Endothelial cell of umbilical vein (primary cell): ENCODE measurements around the gene DYNC1H1. TPM values are rescaled to one million over a fixed set of nuclear protein-coding genes. Genes with fewer than 3 reads are reported as not detected.

Experiments
- BruUV-seq: library from RNA; stranded (reverse); fragments of 400-500 nt; replicated peaks from 2 replicates; lab custom pipeline; 2021; lab: Mats Ljungman, UMichigan
- CTCF ChIA-PET: fragments of 300-600, 350-600 bp; sonication (Branson Sonifier 250); formaldehyde crosslinking; loops from one replicate; lab custom pipeline; 2021; ENCODE audit warnings: antibody characterized with exemption, inconsistent platforms; lab: Charles Lee
- POLR2A ChIA-PET: fragments of 300-600, 350-600 bp; sonication (Branson Sonifier 250); formaldehyde crosslinking; loops from one replicate; lab custom pipeline; 2021; ENCODE audit warnings: antibody characterized with exemption, inconsistent platforms; lab: Charles Lee
- DNase-seq: peaks from one replicate; pipeline ENCODE4 v3.0.0-alpha.2; 2011; ENCODE audit warnings: low read depth, low spot score
- FAIRE-seq: peaks from 2 replicates; lab custom pipeline; 2011; peaks lifted over from hg19 to GRCh38; lab: Jason Lieb, UNC
- H2AFZ ChIP-seq: 2 replicates; pipeline ENCODE4 v1.6.0; 2012; ENCODE audit warnings: low read depth, low read length, control low read depth, inconsistent platforms
- H3K27ac ChIP-seq: 2 replicates; pipeline ENCODE4 v1.5.1; 2011; ENCODE audit warnings: low read depth, mild to moderate bottlenecking, control low read depth, low read length, moderate library complexity; ENCODE audit not compliant: insufficient read depth
- H3K27me3 ChIP-seq, 2 experiments: 2 replicates each; pipeline versions ENCODE4 v1.6.0 to v1.6.1; 2011; ENCODE audit warnings: low read length in 2 of 2, mixed read lengths in 1 of 2; ENCODE audit not compliant: control insufficient read depth in 2 of 2, insufficient read depth in 2 of 2
- H3K36me3 ChIP-seq, 2 experiments: 2 replicates in 1 of 2; 3 replicates in 1 of 2; pipeline ENCODE4 v1.5.1; 2011; ENCODE audit warnings: low read length in 2 of 2, mild to moderate bottlenecking in 1 of 2, moderate library complexity in 1 of 2; ENCODE audit not compliant: control insufficient read depth in 2 of 2, insufficient read depth in 2 of 2; ENCODE audit errors: extremely low read depth in 1 of 2
- H3K4me1 ChIP-seq: 3 replicates; pipeline ENCODE4 v1.5.1; 2011; ENCODE audit warnings: mild to moderate bottlenecking, low read length; ENCODE audit not compliant: control insufficient read depth, insufficient read depth; ENCODE audit errors: extremely low read depth
- H3K4me2 ChIP-seq: 2 replicates; pipeline ENCODE4 v1.6.1; 2011; ENCODE audit warnings: low read length, control low read depth, mixed read lengths; ENCODE audit not compliant: insufficient read depth
- H3K4me3 ChIP-seq, 3 experiments: fragments of 200-600 bp in 1 of 3; sonication (generic), shearing (Covaris generic) in 1 of 3; replicated peaks in 1 of 3; 2 replicates each; pipeline ENCODE4 v1.5.1; 2011 to 2016; ENCODE audit warnings: control low read depth in 3 of 3, low read length in 3 of 3, mild to moderate bottlenecking in 2 of 3, inconsistent platforms in 1 of 3, low read depth in 1 of 3, moderate library complexity in 1 of 3; ENCODE audit not compliant: insufficient read depth in 1 of 3
- H3K79me2 ChIP-seq: 2 replicates; pipeline ENCODE4 v1.6.0; 2012; ENCODE audit warnings: low read length, inconsistent platforms; ENCODE audit not compliant: control insufficient read depth, insufficient read depth
- H3K9ac ChIP-seq: replicated peaks from 2 replicates; pipeline ENCODE3; 2011; ENCODE audit warnings: low read length, control low read depth; ENCODE audit not compliant: insufficient read depth; ENCODE audit errors: extremely low read depth
- H3K9me1 ChIP-seq: replicated peaks from 3 replicates; pipeline ENCODE4 v1.6.0; 2011; ENCODE audit warnings: mild to moderate bottlenecking, low read length; ENCODE audit not compliant: control insufficient read depth, insufficient read depth; ENCODE audit errors: extremely low read depth
- H3K9me3 ChIP-seq: replicated peaks from 2 replicates; pipeline ENCODE4 v1.5.1; 2012; ENCODE audit warnings: low read length, inconsistent platforms; ENCODE audit not compliant: control insufficient read depth, insufficient read depth
- H4K20me1 ChIP-seq: replicated peaks from 2 replicates; pipeline ENCODE3; 2011; ENCODE audit warnings: mild to moderate bottlenecking, low read length; ENCODE audit not compliant: control insufficient read depth, insufficient read depth; ENCODE audit errors: extremely low read depth
- FOS ChIP-seq: IDR thresholded peaks from 2 replicates; pipeline ENCODE4 v1.6.1; 2011; ENCODE audit warnings: mild to moderate bottlenecking, low read length, moderate library complexity, borderline replicate concordance; ENCODE audit not compliant: insufficient read depth
- GATA2 ChIP-seq: IDR thresholded peaks from 2 replicates; pipeline ENCODE4 v1.7.0; 2011; ENCODE audit warnings: low read depth, mild to moderate bottlenecking, moderate library complexity, mixed read lengths, low read length; ENCODE audit not compliant: insufficient read length, insufficient read depth
- JUN ChIP-seq: IDR thresholded peaks from 2 replicates; pipeline ENCODE4 v1.6.1; 2011; ENCODE audit warnings: borderline replicate concordance, low read depth; ENCODE audit not compliant: insufficient read length, insufficient read depth
- MAX ChIP-seq: IDR thresholded peaks from 2 replicates; pipeline ENCODE4 v1.6.1; 2011; ENCODE audit not compliant: insufficient read depth, insufficient read length
- POLR2A ChIP-seq: IDR thresholded peaks from 2 replicates; pipeline ENCODE4 v1.6.1; 2012; ENCODE audit warnings: low read depth, mild to moderate bottlenecking, control low read depth, low read length
- POLR2AphosphoS5 ChIP-seq: IDR thresholded peaks from 2 replicates; pipeline ENCODE4 v1.6.1; 2012; ENCODE audit warnings: low read depth, mild to moderate bottlenecking, control low read depth, low read length, moderate library complexity; ENCODE audit not compliant: insufficient read depth
- dilution Hi-C: fragments of 300-500 bp; cut with MboI; formaldehyde crosslinking; loops from one replicate; pipeline ENCODE4 v1.15.0; 2019; ENCODE audit warnings: low sequenced_read_pairs; ENCODE audit not compliant: extremely low pct_ligation_motif_present
- intact Hi-C: fragments of 100-400 bp; cut with micrococcal nuclease; formaldehyde crosslinking; loops from one replicate; pipeline ENCODE4 v1.10.0; 2022
- polyA plus RNA-seq, 4 experiments: library from polyadenylated mRNA; depleted of rRNA in 3 of 4; stranded (reverse) in 3 of 4; unstranded in 1 of 4; fragments of >200 nt; gene quantifications; 2 replicates each; pipeline versions ENCODE4 v1.2.1 to v1.2.3, GENCODE V29; 2011 to 2012; ENCODE audit warnings: missing spikeins in 1 of 4
- total RNA-seq: library from RNA; stranded (reverse); gene quantifications from 2 replicates; pipeline ENCODE4 v1.2.3, GENCODE V29; 2021

Gene DYNC1H1
- total and polyA plus RNA-seq, 2 donors (not counting 3 experiments of a cell fraction or from before 2014, with no cell fraction given): 254 to 648 TPM

GRCh38 chr14:101928415-101928841 lies 35.9 kb upstream of the DYNC1H1 start:
- Histone ChIP-seq H3K27ac (no peak overlapping the region), H3K9me1 (no peaks in the 10 kb centered on the region), H3K27me3 (no peaks in the 10 kb centered on the region), H2AFZ (no peak overlapping the region), H3K4me1 (no peaks in the 10 kb centered on the region), H3K79me2 (no peaks in the 10 kb centered on the region), H3K9ac (no peak overlapping the region), H3K36me3 (peaks cover 0 to 4% of the 10 kb centered on the region in 2 experiments), H3K4me3 (no peak overlapping the region), H3K9me3 (no peaks in the 10 kb centered on the region), H3K4me2 (no peak overlapping the region), H4K20me1 (no peaks in the 10 kb centered on the region)
- ChIA-PET POLR2A (no interaction called here), CTCF (interaction anchor here (1.4 kb wide), 1 partner anchor 158 kb away, joined by 6 read pairs; no protein-coding TSS in a partner anchor)
- DNase-seq (no peak), FAIRE-seq (no peak)
- dilution Hi-C loops: no loop called here
- no TSS peak for BruUV-seq
- intact Hi-C loops: no loop called here
- TF ChIP-seq FOS (no peak), GATA2 (no peak), JUN (no peak), MAX (no peak), POLR2AphosphoS5 (no peak), POLR2A (no peak)

DNA sequence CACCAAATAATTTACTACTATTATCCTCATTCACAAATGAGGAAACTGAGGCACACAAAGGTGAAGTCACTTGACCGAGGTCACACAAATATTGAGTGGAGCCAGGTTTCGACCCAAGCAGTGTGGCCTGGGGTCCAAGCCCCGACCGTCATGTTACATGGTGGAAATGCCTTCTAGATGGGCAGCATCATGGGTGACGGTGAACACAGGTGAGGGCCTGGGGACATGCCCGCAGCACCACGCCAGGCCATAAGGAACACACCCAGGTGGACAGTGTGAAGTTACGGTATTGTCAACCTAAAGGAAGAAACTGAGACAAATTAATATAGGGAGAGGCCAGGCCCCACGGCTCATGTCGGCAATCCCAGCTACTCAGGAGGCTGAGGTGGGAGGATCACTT lies 35.3 kb upstream of the DYNC1H1 start:
- H3K9ac ChIP-seq: no peak overlapping the region
- H3K79me2 ChIP-seq: no peaks in the 10 kb centered on the region
- H3K4me1 ChIP-seq: no peaks in the 10 kb centered on the region
- H3K27me3 ChIP-seq: no peaks in the 10 kb centered on the region
- no peaks in the 10 kb centered on the region for H4K20me1 ChIP-seq
- TF ChIP-seq JUN (no peak), GATA2 (no peak), FOS (no peak), MAX (no peak)
- no peaks in the 10 kb centered on the region for H3K9me3 ChIP-seq
- H3K36me3 ChIP-seq: peaks cover 0 to 4% of the 10 kb centered on the region in 2 experiments
- H3K4me2 ChIP-seq: no peak overlapping the region
- POLR2A ChIA-PET: no interaction called here
- DNase-seq (no peak), FAIRE-seq (no peak)
- intact Hi-C loops (no loop called here), dilution Hi-C loops (no loop called here)
- CTCF ChIA-PET: interaction anchor here (1.4 kb wide), 1 partner anchor 158 kb away, joined by 6 read pairs; no protein-coding TSS in a partner anchor
- no peak overlapping the region for H3K4me3 ChIP-seq
- no peaks in the 10 kb centered on the region for H3K9me1 ChIP-seq
- no TSS peak for BruUV-seq
- no peak overlapping the region for H2AFZ ChIP-seq
- no peak overlapping the region for H3K27ac ChIP-seq
